ENCODE data around the gene SURF1. TPM values are rescaled to one million over a fixed set of nuclear protein-coding genes. Genes with fewer than 3 reads are reported as not detected.

Gene SURF1
- total RNA-seq, 1 donor from 2014 or later = 36.2 TPM

GRCh38 chr9:133347985-133348717, 8.1 kb downstream of the SURF1 start, which contains the start of the genes MED22 and RPL7A:
Gene MED22 (minus strand): TSS chr9:133348131. CDS start chr9:133346662, 1,469 bp downstream.
Gene RPL7A (plus strand): TSS chr9:133348218. CDS start chr9:133348244, 26 bp downstream.
- TF ChIP-seq CTCF (IDR thresholded peaks at IDR 0.05) = no peak
- no peaks in the 10 kb centered on the region for H3K27me3 Mint-ChIP-seq (ENCODE audit: unreplicated experiment)
- peak within 1 kb of the TSS; percentile 97 for H3K27ac Mint-ChIP-seq (ENCODE audit: unreplicated experiment)
- H3K36me3 Mint-ChIP-seq (ENCODE audit: unreplicated experiment) = peaks cover 41% of the 10 kb centered on the region
- no peaks in the 10 kb centered on the region for H3K9me3 Mint-ChIP-seq (ENCODE audit: unreplicated experiment)
- peak within 1 kb of the TSS; percentile 98 for H3K4me3 Mint-ChIP-seq (ENCODE audit: unreplicated experiment)
- DNase-seq (ENCODE audit: extremely low spot score, unreplicated experiment) = peak; percentile 96
- peaks cover 30% of the 10 kb centered on the region for H3K4me1 Mint-ChIP-seq (ENCODE audit: unreplicated experiment)

- Mint-ChIP-seq H3K27ac (ENCODE audit: unreplicated experiment) (peak overlapping the region; percentile 97), H3K36me3 (ENCODE audit: unreplicated experiment) (peaks cover 41% of the 10 kb centered on the region), H3K4me3 (ENCODE audit: unreplicated experiment) (peak overlapping the region; percentile 98), H3K27me3 (ENCODE audit: unreplicated experiment) (no peaks in the 10 kb centered on the region), H3K9me3 (ENCODE audit: unreplicated experiment) (no peaks in the 10 kb centered on the region), H3K4me1 (ENCODE audit: unreplicated experiment) (peaks cover 30% of the 10 kb centered on the region)
- no peak for DNase-seq (ENCODE audit: extremely low spot score, unreplicated experiment)
- TF ChIP-seq CTCF (IDR thresholded peaks at IDR 0.05) = no peak
Observed at GRCh38 chr9:133347515-133347984, 8.7 kb downstream of the SURF1 start.

- Mint-ChIP-seq H3K9me3 (ENCODE audit: unreplicated experiment) (no peaks in the 10 kb centered on the region), H3K36me3 (ENCODE audit: unreplicated experiment) (peaks cover 30% of the 10 kb centered on the region), H3K4me3 (ENCODE audit: unreplicated experiment) (peak overlapping the region; percentile 98), H3K4me1 (ENCODE audit: unreplicated experiment) (peaks cover 30% of the 10 kb centered on the region), H3K27me3 (ENCODE audit: unreplicated experiment) (no peaks in the 10 kb centered on the region), H3K27ac (ENCODE audit: unreplicated experiment) (peak overlapping the region; percentile 95)
- no peak for TF ChIP-seq CTCF (IDR thresholded peaks at IDR 0.05)
- DNase-seq (ENCODE audit: extremely low spot score, unreplicated experiment) = no peak
Observed at GRCh38 chr9:133346021-133346785, 10.1 kb downstream of the SURF1 start.

GRCh38 chr9:133345596-133345995, 10.7 kb downstream of the SURF1 start:
- H3K9me3 Mint-ChIP-seq (ENCODE audit: unreplicated experiment) = no peaks in the 10 kb centered on the region
- H3K4me3 Mint-ChIP-seq (ENCODE audit: unreplicated experiment) = no peak overlapping the region
- no peak for TF ChIP-seq CTCF (IDR thresholded peaks at IDR 0.05)
- no peak for DNase-seq (ENCODE audit: extremely low spot score, unreplicated experiment)
- H3K4me1 Mint-ChIP-seq (ENCODE audit: unreplicated experiment) = peaks cover 30% of the 10 kb centered on the region
- H3K27ac Mint-ChIP-seq (ENCODE audit: unreplicated experiment) = no peak overlapping the region
- peaks cover 27% of the 10 kb centered on the region for H3K36me3 Mint-ChIP-seq (ENCODE audit: unreplicated experiment)
- no peaks in the 10 kb centered on the region for H3K27me3 Mint-ChIP-seq (ENCODE audit: unreplicated experiment)

- no peak for TF ChIP-seq CTCF (IDR thresholded peaks at IDR 0.05)
- Mint-ChIP-seq H3K4me3 (ENCODE audit: unreplicated experiment) (no peak overlapping the region), H3K36me3 (ENCODE audit: unreplicated experiment) (peaks cover 26% of the 10 kb centered on the region)
Observed at GRCh38 chr9:133344979-133345378, 11.3 kb downstream of the SURF1 start.

More at GRCh38 chr9:133344979-133345378, 11.3 kb downstream of the SURF1 start:
- no peak for DNase-seq (ENCODE audit: extremely low spot score, unreplicated experiment)
- Mint-ChIP-seq H3K4me1 (ENCODE audit: unreplicated experiment) (peaks cover 28% of the 10 kb centered on the region), H3K27me3 (ENCODE audit: unreplicated experiment) (no peaks in the 10 kb centered on the region), H3K9me3 (ENCODE audit: unreplicated experiment) (no peaks in the 10 kb centered on the region), H3K27ac (ENCODE audit: unreplicated experiment) (no peak overlapping the region)

All from osteocyte (in vitro differentiated cells).